ENCODE measurements around the gene TRIM26. TPM values are rescaled to one million over a fixed set of nuclear protein-coding genes. Genes with fewer than 3 reads are reported as not detected.
A peak's percentile ranks its signal among the peaks of the same experiment; 100 is the strongest.

TRIM26 gene
- total and polyA plus RNA-seq, 2 experiments from 2014 or later, result 27.2 to 37.2 TPM

DNA sequence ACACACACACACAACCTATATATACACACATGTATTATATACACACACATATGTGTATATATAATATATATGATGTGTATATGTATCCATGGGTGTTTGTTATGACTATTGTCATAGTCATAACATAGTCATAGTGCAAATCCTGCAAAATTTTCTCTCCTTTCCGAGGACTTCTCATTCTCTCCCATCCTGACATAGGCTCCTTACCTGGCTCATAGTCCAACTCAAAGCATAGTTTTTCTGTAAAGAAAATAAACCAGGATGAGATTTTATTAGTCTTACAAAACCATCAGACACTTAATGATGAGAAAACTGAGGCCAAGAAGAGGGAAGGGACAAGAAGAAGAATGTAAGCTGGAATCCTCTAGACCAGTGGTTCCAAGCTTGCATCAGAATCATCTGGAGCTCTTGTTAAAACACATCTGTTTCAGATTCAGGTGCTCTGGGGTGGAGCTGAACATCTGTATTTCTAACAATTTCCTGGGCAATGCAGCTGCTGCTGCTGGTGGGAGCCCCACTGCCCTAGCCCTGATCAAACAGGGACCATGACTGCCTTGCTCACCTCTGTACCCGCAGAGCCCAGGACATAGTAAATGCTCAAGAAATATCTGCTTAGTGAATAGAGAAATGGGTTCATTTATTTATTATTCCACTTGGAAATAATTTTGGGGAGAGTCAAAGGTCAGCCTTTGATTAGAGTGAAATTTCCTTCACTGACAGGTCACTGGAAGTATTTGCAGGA, 57.5 kb downstream of the TRIM26 start:
- no peaks in the 10 kb centered on the region for H3K36me3 ChIP-seq (replicated peaks; ENCODE audit: insufficient read depth, low read depth)
- no peaks in the 10 kb centered on the region for H3K79me2 ChIP-seq
- 94% methylated on average over 2 of the region's 2 CpGs for WGBS (ENCODE audit: low lambda C conversion rate, missing lambda C conversion rate)
- peaks cover 13% of the 10 kb centered on the region for H3K27me3 ChIP-seq
- no peaks in the 10 kb centered on the region for H3K9me2 ChIP-seq (replicated peaks; ENCODE audit: insufficient read depth)
- H2AFZ ChIP-seq, result no peak overlapping the region
- no peaks in the 10 kb centered on the region for H4K20me1 ChIP-seq (ENCODE audit: insufficient read depth, poor library complexity, severe bottlenecking)
- no peak overlapping the region for H3K4me3 ChIP-seq
- peaks cover 14% of the 10 kb centered on the region for H3K4me1 ChIP-seq (ENCODE audit: insufficient read depth)
- H3K4me2 ChIP-seq, result no peak overlapping the region
- H3K27ac ChIP-seq, result peak overlapping the region; percentile 90
- no peaks in the 10 kb centered on the region for H3K9me3 ChIP-seq (ENCODE audit: low read depth)
- TF ChIP-seq EZH2 (IDR thresholded peaks at IDR 0.05; ENCODE audit: borderline replicate concordance) (no peak), EZH2phosphoT487 (IDR thresholded peaks at IDR 0.05; ENCODE audit: low read depth, severe bottlenecking, unreplicated experiment) (no peak)
- TF ChIP-seq, protein P1, sequence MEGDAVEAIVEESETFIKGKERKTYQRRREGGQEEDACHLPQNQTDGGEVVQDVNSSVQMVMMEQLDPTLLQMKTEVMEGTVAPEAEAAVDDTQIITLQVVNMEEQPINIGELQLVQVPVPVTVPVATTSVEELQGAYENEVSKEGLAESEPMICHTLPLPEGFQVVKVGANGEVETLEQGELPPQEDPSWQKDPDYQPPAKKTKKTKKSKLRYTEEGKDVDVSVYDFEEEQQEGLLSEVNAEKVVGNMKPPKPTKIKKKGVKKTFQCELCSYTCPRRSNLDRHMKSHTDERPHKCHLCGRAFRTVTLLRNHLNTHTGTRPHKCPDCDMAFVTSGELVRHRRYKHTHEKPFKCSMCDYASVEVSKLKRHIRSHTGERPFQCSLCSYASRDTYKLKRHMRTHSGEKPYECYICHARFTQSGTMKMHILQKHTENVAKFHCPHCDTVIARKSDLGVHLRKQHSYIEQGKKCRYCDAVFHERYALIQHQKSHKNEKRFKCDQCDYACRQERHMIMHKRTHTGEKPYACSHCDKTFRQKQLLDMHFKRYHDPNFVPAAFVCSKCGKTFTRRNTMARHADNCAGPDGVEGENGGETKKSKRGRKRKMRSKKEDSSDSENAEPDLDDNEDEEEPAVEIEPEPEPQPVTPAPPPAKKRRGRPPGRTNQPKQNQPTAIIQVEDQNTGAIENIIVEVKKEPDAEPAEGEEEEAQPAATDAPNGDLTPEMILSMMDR (IDR thresholded peaks at IDR 0.05; ENCODE audit: poor library complexity), result no peak
- no peak for DNase-seq (ENCODE audit: low spot score)

DNA sequence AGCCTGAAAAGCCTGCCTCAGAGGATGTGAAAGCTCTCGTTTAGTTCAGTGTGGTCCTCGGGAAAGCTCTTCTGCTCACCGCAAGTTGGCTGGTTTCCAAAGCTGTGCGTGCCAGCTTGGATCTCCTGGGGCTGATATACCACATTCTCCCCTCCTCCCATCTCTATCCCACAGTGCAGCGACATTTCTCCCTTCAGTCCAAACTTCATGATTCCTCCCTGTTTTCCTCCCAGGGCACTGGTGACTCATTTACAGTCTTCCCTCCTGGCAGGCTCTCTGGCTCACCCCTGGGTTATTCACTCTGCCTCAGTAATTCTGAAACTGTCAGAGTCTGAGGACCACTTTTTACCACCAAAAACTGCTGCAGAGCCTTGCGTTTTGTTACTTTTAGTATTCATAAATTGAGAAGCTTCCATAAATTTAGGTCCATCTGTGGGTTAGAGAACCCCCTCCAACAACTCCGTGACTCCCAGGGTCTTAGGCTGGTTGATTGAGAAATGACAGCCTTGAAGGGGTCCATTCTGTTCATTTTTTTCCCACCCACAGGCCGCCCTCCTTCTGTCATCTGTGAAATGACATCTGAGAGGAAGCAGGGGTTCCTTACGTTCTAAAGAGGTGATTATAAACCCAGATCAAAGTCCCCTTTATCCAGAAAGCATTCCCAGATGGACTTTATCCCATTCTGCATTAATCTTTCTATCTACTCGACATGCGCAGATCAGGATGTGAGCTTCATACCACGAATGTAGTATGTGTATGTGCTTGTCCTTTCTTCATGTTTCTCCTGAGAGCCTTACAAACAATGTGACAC, 58.3 kb downstream of the TRIM26 start:
- Histone ChIP-seq H3K4me3 (no peak overlapping the region), H3K27ac (peak overlapping the region; percentile 90), H3K4me1 (ENCODE audit: insufficient read depth) (peaks cover 14% of the 10 kb centered on the region), H4K20me1 (ENCODE audit: insufficient read depth, poor library complexity, severe bottlenecking) (no peaks in the 10 kb centered on the region), H3K36me3 (replicated peaks; ENCODE audit: insufficient read depth, low read depth) (no peaks in the 10 kb centered on the region), H2AFZ (no peak overlapping the region), H3K9me3 (ENCODE audit: low read depth) (no peaks in the 10 kb centered on the region), H3K27me3 (peaks cover 13% of the 10 kb centered on the region), H3K79me2 (no peaks in the 10 kb centered on the region), H3K9me2 (replicated peaks; ENCODE audit: insufficient read depth) (no peaks in the 10 kb centered on the region), H3K4me2 (peak overlapping the region; percentile 62)
- TF ChIP-seq, protein P1 (IDR thresholded peaks at IDR 0.05; ENCODE audit: poor library complexity), result no peak
- TF ChIP-seq EZH2phosphoT487 (IDR thresholded peaks at IDR 0.05; ENCODE audit: low read depth, severe bottlenecking, unreplicated experiment) (no peak), EZH2 (IDR thresholded peaks at IDR 0.05; ENCODE audit: borderline replicate concordance) (no peak)
- 55% methylated on average over 12 of the region's 12 CpGs for WGBS (ENCODE audit: low lambda C conversion rate, missing lambda C conversion rate)
- DNase-seq (ENCODE audit: low spot score), result peak; percentile 81

- no peak overlapping the region for H2AFZ ChIP-seq
- no peaks in the 10 kb centered on the region for H3K36me3 ChIP-seq (replicated peaks; ENCODE audit: insufficient read depth, low read depth)
- TF ChIP-seq EZH2phosphoT487 (IDR thresholded peaks at IDR 0.05; ENCODE audit: low read depth, severe bottlenecking, unreplicated experiment) (no peak), EZH2 (IDR thresholded peaks at IDR 0.05; ENCODE audit: borderline replicate concordance) (no peak)
- TF ChIP-seq, protein P1 (IDR thresholded peaks at IDR 0.05; ENCODE audit: poor library complexity), result no peak
- peak overlapping the region; percentile 74 for H3K27ac ChIP-seq
- H3K4me1 ChIP-seq (ENCODE audit: insufficient read depth), result peaks cover 14% of the 10 kb centered on the region
- no peaks in the 10 kb centered on the region for H3K9me3 ChIP-seq (ENCODE audit: low read depth)
- no peaks in the 10 kb centered on the region for H3K79me2 ChIP-seq
- DNase-seq (ENCODE audit: low spot score), result no peak
- H3K27me3 ChIP-seq, result peaks cover 10% of the 10 kb centered on the region
- no peaks in the 10 kb centered on the region for H3K9me2 ChIP-seq (replicated peaks; ENCODE audit: insufficient read depth)
- H3K4me2 ChIP-seq, result no peak overlapping the region
- 94% methylated on average over 13 of the region's 17 CpGs for WGBS (ENCODE audit: low lambda C conversion rate, missing lambda C conversion rate)
- H3K4me3 ChIP-seq, result no peak overlapping the region
- H4K20me1 ChIP-seq (ENCODE audit: insufficient read depth, poor library complexity, severe bottlenecking), result no peaks in the 10 kb centered on the region
Observed at GRCh38 chr6:30154061-30154460, 59.1 kb downstream of the TRIM26 start.
